WTC11 (cell line): ENCODE data around the gene PRCC. TPM values are rescaled to one million over a fixed set of nuclear protein-coding genes. Genes with fewer than 3 reads are reported as not detected.

Experiments used
- ATAC-seq: fragments of 200-7000 bp; cut with Tn5 transposase; 2 replicates; pipeline ENCODE4 v1.10.0; 2021; ENCODE audit warnings: mild to moderate bottlenecking, moderate library complexity
- CTCF ChIA-PET: fragments of 300-600 bp; sonication (Branson Sonifier 250); formaldehyde crosslinking; loops from one replicate; lab custom pipeline; 2021; ENCODE audit warnings: antibody characterized with exemption; lab: Charles Lee
- POLR2A ChIA-PET: fragments of 350-600 bp; sonication (Branson Sonifier 250); formaldehyde crosslinking; loops from one replicate; lab custom pipeline; 2021; ENCODE audit warnings: antibody characterized with exemption; lab: Charles Lee
- DNase-seq: peaks from one replicate; pipeline ENCODE4 v3.0.0; 2021; ENCODE audit warnings: low spot score
- H3K27ac Mint-ChIP-seq: 2 replicates; pipeline ENCODE4 v1.8.0; 2021; ENCODE audit warnings: mixed read lengths
- H3K27me3 Mint-ChIP-seq: 2 replicates; pipeline ENCODE4 v1.8.0; 2021; ENCODE audit warnings: low read depth, mild to moderate bottlenecking, moderate library complexity, mixed read lengths
- H3K36me3 Mint-ChIP-seq: 2 replicates; pipeline ENCODE4 v1.8.0; 2021; ENCODE audit warnings: mixed read lengths
- H3K4me1 Mint-ChIP-seq: 2 replicates; pipeline ENCODE4 v1.8.0; 2022; ENCODE audit warnings: mixed read lengths
- H3K4me3 Mint-ChIP-seq: 2 replicates; pipeline ENCODE4 v1.8.0; 2021; ENCODE audit warnings: mild to moderate bottlenecking, moderate library complexity, mixed read lengths
- H3K9me3 Mint-ChIP-seq: 2 replicates; pipeline ENCODE4 v1.8.0; 2021; ENCODE audit warnings: mixed read lengths
- ATF6 ChIP-seq: sonication (generic); formaldehyde crosslinking; IDR thresholded peaks from 2 replicates; pipeline ENCODE4 v1.8.1; 2023; ENCODE audit warnings: mild to moderate bottlenecking, missing genetic modification reagents
- CTCF ChIP-seq: fragments of 200-600 bp; IDR thresholded peaks from 2 replicates; pipeline ENCODE4 v1.8.0; 2022; ENCODE audit warnings: antibody characterized with exemption
- EMX1 ChIP-seq: fragments of 250-450 bp; sonication (Bioruptor Pico); IDR thresholded peaks from 2 replicates; pipeline ENCODE4 v1.8.0; 2021; ENCODE audit warnings: mild to moderate bottlenecking
- ETV6 ChIP-seq: sonication (generic); formaldehyde crosslinking; IDR thresholded peaks from 2 replicates; pipeline ENCODE4 v1.8.1; 2022; ENCODE audit warnings: mild to moderate bottlenecking, missing genetic modification reagents
- FOXP4 ChIP-seq: sonication (generic); formaldehyde crosslinking; IDR thresholded peaks from 2 replicates; pipeline ENCODE4 v1.8.0; 2022; ENCODE audit warnings: mild to moderate bottlenecking, missing genetic modification reagents
- GABPB1 ChIP-seq: sonication (generic); formaldehyde crosslinking; IDR thresholded peaks from 2 replicates; pipeline ENCODE4 v1.8.1; 2023; ENCODE audit warnings: mild to moderate bottlenecking, missing genetic modification reagents
- HMGA2 ChIP-seq: fragments of 250-450 bp; sonication (Bioruptor Pico); IDR thresholded peaks from 2 replicates; pipeline ENCODE4 v1.4.0; 2021; ENCODE audit warnings: mild to moderate bottlenecking, moderate library complexity
- KAT7 ChIP-seq: sonication (generic); formaldehyde crosslinking; IDR thresholded peaks from 2 replicates; pipeline ENCODE4 v1.8.1; 2023; ENCODE audit warnings: missing genetic modification reagents, mild to moderate bottlenecking, borderline replicate concordance
- MXD4 ChIP-seq: fragments of 250-450 bp; sonication (Bioruptor Pico); IDR thresholded peaks from 2 replicates; pipeline ENCODE4 v1.8.0; 2021; ENCODE audit warnings: mild to moderate bottlenecking, moderate library complexity, borderline replicate concordance
- MYBL2 ChIP-seq: sonication (generic); formaldehyde crosslinking; IDR thresholded peaks from 2 replicates; pipeline ENCODE4 v1.8.1; 2023; ENCODE audit warnings: mild to moderate bottlenecking, moderate library complexity, missing genetic modification reagents
- NR2C2 ChIP-seq: sonication (generic); formaldehyde crosslinking; IDR thresholded peaks from 2 replicates; pipeline ENCODE4 v1.8.0; 2022; ENCODE audit warnings: mild to moderate bottlenecking, missing genetic modification reagents
- OVOL2 ChIP-seq: fragments of 250-450 bp; sonication (Bioruptor Pico); IDR thresholded peaks from 2 replicates; pipeline ENCODE4 v1.9.0; 2021; ENCODE audit warnings: mild to moderate bottlenecking, borderline replicate concordance
- PRDM15 ChIP-seq: sonication (generic); formaldehyde crosslinking; IDR thresholded peaks from 2 replicates; pipeline ENCODE4 v1.8.0; 2022; ENCODE audit warnings: missing genetic modification reagents
- SP1 ChIP-seq: sonication (generic); formaldehyde crosslinking; conservative IDR thresholded peaks from 2 replicates; pipeline ENCODE4 v1.8.1; 2022; ENCODE audit warnings: missing genetic modification reagents
- TEAD1 ChIP-seq: sonication (generic); formaldehyde crosslinking; IDR thresholded peaks from 2 replicates; pipeline ENCODE4 v1.8.0; 2022; ENCODE audit warnings: mild to moderate bottlenecking, missing genetic modification reagents
- TP53 ChIP-seq: sonication (generic); formaldehyde crosslinking; IDR thresholded peaks from 2 replicates; pipeline ENCODE4 v1.8.1; 2023; ENCODE audit warnings: mild to moderate bottlenecking, missing genetic modification reagents
- ZMAT4 ChIP-seq: fragments of 250-450 bp; sonication (Bioruptor Pico); IDR thresholded peaks from 2 replicates; pipeline ENCODE4 v1.9.0; 2021; ENCODE audit warnings: mild to moderate bottlenecking
- ZNF396 ChIP-seq: fragments of 250-450 bp; sonication (Bioruptor Pico); IDR thresholded peaks from 2 replicates; pipeline ENCODE4 v1.8.0; 2021; ENCODE audit warnings: mild to moderate bottlenecking, moderate library complexity, borderline replicate concordance
- ZNF512 ChIP-seq: sonication (generic); formaldehyde crosslinking; IDR thresholded peaks from 2 replicates; pipeline ENCODE4 v1.8.1; 2022; ENCODE audit warnings: missing genetic modification reagents, borderline replicate concordance
- total RNA-seq: library from RNA; stranded (reverse); gene quantifications from 3 replicates; pipeline ENCODE4 v1.2.3, GENCODE V29; 2021
- TF ChIP-seq, protein P1 (sequence below): sonication (generic); formaldehyde crosslinking; IDR thresholded peaks from 2 replicates; pipeline ENCODE4 v1.8.1; 2022; ENCODE audit warnings: low read depth, mild to moderate bottlenecking, moderate library complexity, missing genetic modification reagents, borderline replicate concordance

PRCC gene
- total RNA-seq, 1 experiment from 2014 or later = 97.4 TPM

GRCh38 chr1:156842618-156843300 is 75.4 kb downstream of the PRCC start:
- H3K4me3 Mint-ChIP-seq = no peak overlapping the region
- no peak overlapping the region for H3K27ac Mint-ChIP-seq
- CTCF ChIA-PET = interaction anchor here (0.7 kb wide), 2 partner anchors 17 to 18 kb away, joined by 3 to 5 read pairs; partner anchors contain the start of gene NTRK1
- DNase-seq (no peak), ATAC-seq (no peak)
- H3K4me1 Mint-ChIP-seq = peaks cover 10% of the 10 kb centered on the region
- TF ChIP-seq GABPB1 (CRISPR knock-in tag) = no peak
- TF ChIP-seq KAT7 (CRISPR knock-in tag) = no peak
- no peak for TF ChIP-seq TP53 (CRISPR knock-in tag)
- no peak for TF ChIP-seq TEAD1 (CRISPR knock-in tag)
- TF ChIP-seq, protein P1, sequence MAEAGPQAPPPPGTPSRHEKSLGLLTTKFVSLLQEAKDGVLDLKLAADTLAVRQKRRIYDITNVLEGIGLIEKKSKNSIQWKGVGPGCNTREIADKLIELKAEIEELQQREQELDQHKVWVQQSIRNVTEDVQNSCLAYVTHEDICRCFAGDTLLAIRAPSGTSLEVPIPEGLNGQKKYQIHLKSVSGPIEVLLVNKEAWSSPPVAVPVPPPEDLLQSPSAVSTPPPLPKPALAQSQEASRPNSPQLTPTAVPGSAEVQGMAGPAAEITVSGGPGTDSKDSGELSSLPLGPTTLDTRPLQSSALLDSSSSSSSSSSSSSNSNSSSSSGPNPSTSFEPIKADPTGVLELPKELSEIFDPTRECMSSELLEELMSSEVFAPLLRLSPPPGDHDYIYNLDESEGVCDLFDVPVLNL (CRISPR knock-in tag) = no peak
- TF ChIP-seq ZNF396 (CRISPR knock-in tag) = no peak
- TF ChIP-seq OVOL2 (CRISPR knock-in tag) = no peak
- TF ChIP-seq ATF6 (CRISPR knock-in tag) = no peak
- TF ChIP-seq EMX1 (CRISPR knock-in tag) = no peak
- no peak for TF ChIP-seq HMGA2 (CRISPR knock-in tag)
- no peak for TF ChIP-seq SP1 (CRISPR knock-in tag)
- TF ChIP-seq NR2C2 (CRISPR knock-in tag) = no peak
- TF ChIP-seq ZMAT4 (CRISPR knock-in tag) = no peak
- TF ChIP-seq ETV6 (CRISPR knock-in tag) = no peak
- TF ChIP-seq ZNF512 (CRISPR knock-in tag) = no peak
- TF ChIP-seq MXD4 (CRISPR knock-in tag) = no peak
- TF ChIP-seq MYBL2 (CRISPR knock-in tag) = no peak
- TF ChIP-seq PRDM15 (CRISPR knock-in tag) = no peak
- TF ChIP-seq CTCF = no peak
- no peak for TF ChIP-seq FOXP4 (CRISPR knock-in tag)
- POLR2A ChIA-PET = no interaction called here
- no peaks in the 10 kb centered on the region for H3K9me3 Mint-ChIP-seq
- peaks cover 70% of the 10 kb centered on the region for H3K27me3 Mint-ChIP-seq
- no peaks in the 10 kb centered on the region for H3K36me3 Mint-ChIP-seq
